ENCODE measurements around the gene DLGAP1. TPM values are rescaled to one million over a fixed set of nuclear protein-coding genes. Genes with fewer than 3 reads are reported as not detected.

DLGAP1 gene
- total and polyA plus RNA-seq, 2 experiments from 2014 or later, result 17.0 to 48.5 TPM

- TF ChIP-seq, protein P1, sequence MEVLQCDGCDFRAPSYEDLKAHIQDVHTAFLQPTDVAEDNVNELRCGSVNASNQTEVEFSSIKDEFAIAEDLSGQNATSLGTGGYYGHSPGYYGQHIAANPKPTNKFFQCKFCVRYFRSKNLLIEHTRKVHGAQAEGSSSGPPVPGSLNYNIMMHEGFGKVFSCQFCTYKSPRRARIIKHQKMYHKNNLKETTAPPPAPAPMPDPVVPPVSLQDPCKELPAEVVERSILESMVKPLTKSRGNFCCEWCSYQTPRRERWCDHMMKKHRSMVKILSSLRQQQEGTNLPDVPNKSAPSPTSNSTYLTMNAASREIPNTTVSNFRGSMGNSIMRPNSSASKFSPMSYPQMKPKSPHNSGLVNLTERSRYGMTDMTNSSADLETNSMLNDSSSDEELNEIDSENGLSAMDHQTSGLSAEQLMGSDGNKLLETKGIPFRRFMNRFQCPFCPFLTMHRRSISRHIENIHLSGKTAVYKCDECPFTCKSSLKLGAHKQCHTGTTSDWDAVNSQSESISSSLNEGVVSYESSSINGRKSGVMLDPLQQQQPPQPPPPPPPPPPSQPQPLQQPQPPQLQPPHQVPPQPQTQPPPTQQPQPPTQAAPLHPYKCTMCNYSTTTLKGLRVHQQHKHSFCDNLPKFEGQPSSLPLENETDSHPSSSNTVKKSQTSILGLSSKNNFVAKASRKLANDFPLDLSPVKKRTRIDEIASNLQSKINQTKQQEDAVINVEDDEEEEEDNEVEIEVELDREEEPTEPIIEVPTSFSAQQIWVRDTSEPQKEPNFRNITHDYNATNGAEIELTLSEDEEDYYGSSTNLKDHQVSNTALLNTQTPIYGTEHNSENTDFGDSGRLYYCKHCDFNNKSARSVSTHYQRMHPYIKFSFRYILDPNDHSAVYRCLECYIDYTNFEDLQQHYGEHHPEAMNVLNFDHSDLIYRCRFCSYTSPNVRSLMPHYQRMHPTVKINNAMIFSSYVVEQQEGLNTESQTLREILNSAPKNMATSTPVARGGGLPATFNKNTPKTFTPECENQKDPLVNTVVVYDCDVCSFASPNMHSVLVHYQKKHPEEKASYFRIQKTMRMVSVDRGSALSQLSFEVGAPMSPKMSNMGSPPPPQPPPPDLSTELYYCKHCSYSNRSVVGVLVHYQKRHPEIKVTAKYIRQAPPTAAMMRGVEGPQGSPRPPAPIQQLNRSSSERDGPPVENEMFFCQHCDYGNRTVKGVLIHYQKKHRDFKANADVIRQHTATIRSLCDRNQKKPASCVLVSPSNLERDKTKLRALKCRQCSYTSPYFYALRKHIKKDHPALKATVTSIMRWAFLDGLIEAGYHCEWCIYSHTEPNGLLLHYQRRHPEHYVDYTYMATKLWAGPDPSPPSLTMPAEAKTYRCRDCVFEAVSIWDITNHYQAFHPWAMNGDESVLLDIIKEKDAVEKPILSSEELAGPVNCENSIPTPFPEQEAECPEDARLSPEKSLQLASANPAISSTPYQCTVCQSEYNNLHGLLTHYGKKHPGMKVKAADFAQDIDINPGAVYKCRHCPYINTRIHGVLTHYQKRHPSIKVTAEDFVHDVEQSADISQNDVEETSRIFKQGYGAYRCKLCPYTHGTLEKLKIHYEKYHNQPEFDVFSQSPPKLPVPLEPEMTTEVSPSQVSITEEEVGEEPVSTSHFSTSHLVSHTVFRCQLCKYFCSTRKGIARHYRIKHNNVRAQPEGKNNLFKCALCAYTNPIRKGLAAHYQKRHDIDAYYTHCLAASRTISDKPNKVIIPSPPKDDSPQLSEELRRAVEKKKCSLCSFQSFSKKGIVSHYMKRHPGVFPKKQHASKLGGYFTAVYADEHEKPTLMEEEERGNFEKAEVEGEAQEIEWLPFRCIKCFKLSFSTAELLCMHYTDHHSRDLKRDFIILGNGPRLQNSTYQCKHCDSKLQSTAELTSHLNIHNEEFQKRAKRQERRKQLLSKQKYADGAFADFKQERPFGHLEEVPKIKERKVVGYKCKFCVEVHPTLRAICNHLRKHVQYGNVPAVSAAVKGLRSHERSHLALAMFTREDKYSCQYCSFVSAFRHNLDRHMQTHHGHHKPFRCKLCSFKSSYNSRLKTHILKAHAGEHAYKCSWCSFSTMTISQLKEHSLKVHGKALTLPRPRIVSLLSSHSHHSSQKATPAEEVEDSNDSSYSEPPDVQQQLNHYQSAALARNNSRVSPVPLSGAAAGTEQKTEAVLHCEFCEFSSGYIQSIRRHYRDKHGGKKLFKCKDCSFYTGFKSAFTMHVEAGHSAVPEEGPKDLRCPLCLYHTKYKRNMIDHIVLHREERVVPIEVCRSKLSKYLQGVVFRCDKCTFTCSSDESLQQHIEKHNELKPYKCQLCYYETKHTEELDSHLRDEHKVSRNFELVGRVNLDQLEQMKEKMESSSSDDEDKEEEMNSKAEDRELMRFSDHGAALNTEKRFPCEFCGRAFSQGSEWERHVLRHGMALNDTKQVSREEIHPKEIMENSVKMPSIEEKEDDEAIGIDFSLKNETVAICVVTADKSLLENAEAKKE (CRISPR knock-in tag; IDR thresholded peaks at IDR 0.05), result no peak
- TF ChIP-seq ZNF114 (CRISPR knock-in tag; IDR thresholded peaks at IDR 0.05) (no peak), ZNF331 (CRISPR knock-in tag; IDR thresholded peaks at IDR 0.05; ENCODE audit: low read depth) (no peak), STAT1 (IDR thresholded peaks at IDR 0.05; ENCODE audit: unreplicated experiment) (no peak), CREB1 (CRISPR knock-in tag; IDR thresholded peaks at IDR 0.05; ENCODE audit: low read depth) (no peak)
Measured at GRCh38 chr18:3900327-3900726, 554.8 kb downstream of the DLGAP1 start (continued).

- Histone ChIP-seq H3K9me2 (ENCODE audit: insufficient read depth) (no peaks in the 10 kb centered on the region), H3K79me2 (replicated peaks; ENCODE audit: insufficient read depth) (no peaks in the 10 kb centered on the region), H3K36me3 (ENCODE audit: insufficient read depth) (no peaks in the 10 kb centered on the region), H3K4me1 (ENCODE audit: insufficient read depth) (no peaks in the 10 kb centered on the region), H3K27ac (ENCODE audit: low read depth) (no peak overlapping the region), H2AFZ (no peak overlapping the region), H3K4me2 (no peak overlapping the region), H3K27me3 (ENCODE audit: insufficient read depth) (no peaks in the 10 kb centered on the region), H3K4me3 (no peak overlapping the region), H4K20me1 (replicated peaks; ENCODE audit: insufficient read depth) (no peaks in the 10 kb centered on the region), H3F3A (replicated peaks; ENCODE audit: low read depth) (no peaks in the 10 kb centered on the region)
- H3K27ac Mint-ChIP-seq, result no peak overlapping the region
- H3K36me3 Mint-ChIP-seq (ENCODE audit: low read depth), result no peaks in the 10 kb centered on the region
- DNase-seq (ENCODE audit: low spot score) (no peak), ATAC-seq (no peak)
- peaks cover 11% of the 10 kb centered on the region; the same call in 2 of the 3 replicates for H3K4me1 Mint-ChIP-seq
- H3K9me3 Mint-ChIP-seq, result no peaks in the 10 kb centered on the region
- H3K4me3 Mint-ChIP-seq, result no peak overlapping the region
- no peaks in the 10 kb centered on the region for H3K27me3 Mint-ChIP-seq (ENCODE audit: insufficient read depth, low read depth, poor library complexity)
- no peak for TF ChIP-seq NANOG (IDR thresholded peaks at IDR 0.05; ENCODE audit: borderline replicate concordance)
- TF ChIP-seq JUNB (IDR thresholded peaks at IDR 0.05; ENCODE audit: unreplicated experiment), result no peak
- TF ChIP-seq POLR2AphosphoS5 (IDR thresholded peaks at IDR 0.05; ENCODE audit: low read depth), result no peak
- no peak for TF ChIP-seq ZNF331 (CRISPR knock-in tag; IDR thresholded peaks at IDR 0.05; ENCODE audit: low read depth)
- TF ChIP-seq CREB1 (CRISPR knock-in tag; IDR thresholded peaks at IDR 0.05; ENCODE audit: low read depth), result no peak
- TF ChIP-seq ETS1 (IDR thresholded peaks at IDR 0.05), result no peak
- TF ChIP-seq EZH2phosphoT487 (IDR thresholded peaks at IDR 0.05; ENCODE audit: unreplicated experiment), result no peak
- TF ChIP-seq CTCF (conservative IDR thresholded peaks at IDR 0.05; ENCODE audit: low read depth in 2 of 2), result no peak
- no peak for TF ChIP-seq REST (IDR thresholded peaks at IDR 0.05; ENCODE audit: unreplicated experiment)
- no peak for TF ChIP-seq ZNF114 (CRISPR knock-in tag; IDR thresholded peaks at IDR 0.05)
Measured at GRCh38 chr18:3898861-3899613, 556.1 kb downstream of the DLGAP1 start.

Measured in GM23338 (cell line).